Neural crest cell (in vitro differentiated cells): ENCODE results near the gene ABLIM2. TPM values are rescaled to one million over a fixed set of nuclear protein-coding genes. Genes with fewer than 3 reads are reported as not detected.

ENCODE experiments used
- DNase-seq: peaks from one replicate; pipeline ENCODE4 v3.0.0; 2021; ENCODE audit warnings: low read depth, mixed read lengths, low spot score
- H3K27ac Mint-ChIP-seq: one replicate; pipeline ENCODE4 v1.8.0; 2021; ENCODE audit warnings: mild to moderate bottlenecking, mixed read lengths; ENCODE audit not compliant: unreplicated experiment
- H3K27me3 Mint-ChIP-seq: 2 replicates; pipeline ENCODE4 v1.8.0; 2021; ENCODE audit warnings: low read depth, mild to moderate bottlenecking, mixed read lengths
- H3K36me3 Mint-ChIP-seq: 2 replicates; pipeline ENCODE4 v1.8.0; 2021; ENCODE audit warnings: low read depth, mild to moderate bottlenecking, mixed read lengths
- H3K4me1 Mint-ChIP-seq: 2 replicates; pipeline ENCODE4 v1.8.0; 2021; ENCODE audit warnings: mixed read lengths
- H3K4me3 Mint-ChIP-seq: one replicate; pipeline ENCODE4 v1.8.0; 2021; ENCODE audit warnings: mild to moderate bottlenecking, mixed read lengths
- H3K9me3 Mint-ChIP-seq: 2 replicates; pipeline ENCODE4 v1.8.0; 2021; ENCODE audit warnings: mixed read lengths
- CTCF ChIP-seq: fragments of 200-600 bp; sonication (generic); conservative IDR thresholded peaks from 2 replicates; pipeline ENCODE4 v1.5.0; 2021; ENCODE audit warnings: antibody characterized with exemption, mild to moderate bottlenecking
- total RNA-seq: library from RNA; stranded (reverse); gene quantifications from 2 replicates; pipeline ENCODE4 v1.2.1, GENCODE V29; 2021

Gene ABLIM2
- total RNA-seq, 1 donor from 2014 or later = 3.8 TPM

GRCh38 chr4:8022767-8023695, 135.6 kb downstream of the ABLIM2 start:
- peak overlapping the region; percentile 71 for H3K27ac Mint-ChIP-seq

GRCh38 chr4:8021796-8022195, 136.8 kb downstream of the ABLIM2 start:
- Mint-ChIP-seq H3K9me3 (no peaks in the 10 kb centered on the region), H3K4me3 (no peak overlapping the region), H3K27me3 (no peaks in the 10 kb centered on the region), H3K36me3 (no peaks in the 10 kb centered on the region), H3K4me1 (peaks cover 9% of the 10 kb centered on the region), H3K27ac (no peak overlapping the region)
- no peak for DNase-seq
- TF ChIP-seq CTCF = no peak

More at GRCh38 chr4:8022767-8023695, 135.6 kb downstream of the ABLIM2 start:
- TF ChIP-seq CTCF = no peak
- H3K27me3 Mint-ChIP-seq = no peaks in the 10 kb centered on the region
- H3K36me3 Mint-ChIP-seq = no peaks in the 10 kb centered on the region
- no peak for DNase-seq
- peaks cover 9% of the 10 kb centered on the region for H3K4me1 Mint-ChIP-seq
- H3K4me3 Mint-ChIP-seq = no peak overlapping the region
- no peaks in the 10 kb centered on the region for H3K9me3 Mint-ChIP-seq

- no peak for TF ChIP-seq CTCF
- H3K27ac Mint-ChIP-seq = peak overlapping the region; percentile 43
- H3K4me1 Mint-ChIP-seq = peaks cover 13% of the 10 kb centered on the region
- no peaks in the 10 kb centered on the region for H3K36me3 Mint-ChIP-seq
- no peak overlapping the region for H3K4me3 Mint-ChIP-seq
- no peaks in the 10 kb centered on the region for H3K9me3 Mint-ChIP-seq
- H3K27me3 Mint-ChIP-seq = no peaks in the 10 kb centered on the region
- no peak for DNase-seq
Observed at GRCh38 chr4:8019396-8020365, 138.9 kb downstream of the ABLIM2 start.

- Mint-ChIP-seq H3K9me3 (peaks cover 3% of the 10 kb centered on the region), H3K27me3 (no peaks in the 10 kb centered on the region), H3K4me3 (no peak overlapping the region), H3K27ac (peak overlapping the region; percentile 88), H3K36me3 (no peaks in the 10 kb centered on the region), H3K4me1 (peaks cover 18% of the 10 kb centered on the region)
- no peak for TF ChIP-seq CTCF
- no peak for DNase-seq
Observed at GRCh38 chr4:8016527-8016926, 142.1 kb downstream of the ABLIM2 start.

- H3K4me3 Mint-ChIP-seq = no peak overlapping the region
- H3K4me1 Mint-ChIP-seq = peaks cover 28% of the 10 kb centered on the region
- H3K27ac Mint-ChIP-seq = no peak overlapping the region
- H3K9me3 Mint-ChIP-seq = peaks cover 3% of the 10 kb centered on the region
- no peaks in the 10 kb centered on the region for H3K27me3 Mint-ChIP-seq
- H3K36me3 Mint-ChIP-seq = no peaks in the 10 kb centered on the region
- no peak for DNase-seq
- peak; percentile 23 for TF ChIP-seq CTCF
Observed at GRCh38 chr4:8015512-8015911, 143.1 kb downstream of the ABLIM2 start.
